GM11168 (cell line): ENCODE measurements around the gene AGPS.

ENCODE experiments used
- in situ Hi-C: fragments of 300-500 bp; cut with MboI; formaldehyde crosslinking; loops from one replicate; pipeline ENCODE4 v1.12.0; 2022; ENCODE audit warnings: low sequenced_read_pairs; ENCODE audit not compliant: unreplicated experiment

Gene AGPS

GRCh38 chr2:177380181-177380580 is 12.4 kb upstream of the AGPS start:
- in situ Hi-C loops, result no loop called here

GRCh38 chr2:177383935-177384334 is 8.6 kb upstream of the AGPS start:
- in situ Hi-C loops, result no loop called here

- in situ Hi-C loops, result no loop called here
Observed at GRCh38 chr2:177385151-177385550, 7.4 kb upstream of the AGPS start.

GRCh38 chr2:177391822-177392372 is 676 bp upstream of the AGPS start:
- in situ Hi-C loops, result no loop called here

- in situ Hi-C loops, result no loop called here
Observed at GRCh38 chr2:177393203-177393755, 706 bp downstream of the AGPS start.

- in situ Hi-C loops, result no loop called here
Observed at GRCh38 chr2:177393824-177394593, 1.4 kb downstream of the AGPS start.

- in situ Hi-C loops, result no loop called here
Observed at GRCh38 chr2:177394594-177394973, 2.0 kb downstream of the AGPS start.

GRCh38 chr2:177395351-177396065 is 2.9 kb downstream of the AGPS start:
- in situ Hi-C loops, result no loop called here

- in situ Hi-C loops, result no loop called here
Observed at GRCh38 chr2:177396703-177397460, 4.3 kb downstream of the AGPS start.

- in situ Hi-C loops, result no loop called here
Observed at GRCh38 chr2:177397481-177398289, 5.1 kb downstream of the AGPS start.

GRCh38 chr2:177398290-177398683 is 5.7 kb downstream of the AGPS start:
- in situ Hi-C loops, result no loop called here

- in situ Hi-C loops, result no loop called here
Observed at GRCh38 chr2:177398791-177399190, 6.2 kb downstream of the AGPS start.

GRCh38 chr2:177399376-177399775 is 6.8 kb downstream of the AGPS start:
- in situ Hi-C loops, result no loop called here

GRCh38 chr2:177400337-177400923 is 7.9 kb downstream of the AGPS start:
- in situ Hi-C loops, result no loop called here

GRCh38 chr2:177402096-177402495 is 9.5 kb downstream of the AGPS start:
- in situ Hi-C loops, result no loop called here

GRCh38 chr2:177403838-177404237 is 11.3 kb downstream of the AGPS start:
- in situ Hi-C loops, result no loop called here

- in situ Hi-C loops, result no loop called here
Observed at GRCh38 chr2:177404243-177404642, 11.7 kb downstream of the AGPS start.

- in situ Hi-C loops, result no loop called here
Observed at GRCh38 chr2:177405029-177405692, 12.6 kb downstream of the AGPS start.

- in situ Hi-C loops, result no loop called here
Observed at GRCh38 chr2:177406182-177406581, 13.6 kb downstream of the AGPS start.
